Fibroblast of lung (primary cell): ENCODE data around the gene TSPAN1.

Experiments used
- CTCF ChIP-seq, 2 donors: IDR thresholded peaks in 1 of 2; conservative IDR thresholded peaks in 1 of 2; 1 replicate in 1 of 2; 2 replicates in 1 of 2; pipeline ENCODE4 v1.5.1; 2011 to 2012; ENCODE audit warnings: low read length in 2 of 2, control low read depth in 1 of 2, inconsistent platforms in 1 of 2, low read depth in 1 of 2, mild to moderate bottlenecking in 1 of 2
- EZH2 ChIP-seq: IDR thresholded peaks from 2 replicates; pipeline ENCODE4 v1.5.1; 2012; ENCODE audit warnings: low read length, control low read depth, mild to moderate bottlenecking; ENCODE audit errors: missing control alignments

GRCh38 chr1:46211051-46211450 lies 36.2 kb downstream of the TSPAN1 start:
- no peak for TF ChIP-seq CTCF (conservative IDR thresholded peaks at IDR 0.05 in 1 of 2, IDR thresholded peaks at IDR 0.05 in 1 of 2; ENCODE audit: low read depth in 1 of 2, low read length in 2 of 2)
- no peak for TF ChIP-seq EZH2
